ENCODE data around the gene CPED1.

CPED1 gene

DNA sequence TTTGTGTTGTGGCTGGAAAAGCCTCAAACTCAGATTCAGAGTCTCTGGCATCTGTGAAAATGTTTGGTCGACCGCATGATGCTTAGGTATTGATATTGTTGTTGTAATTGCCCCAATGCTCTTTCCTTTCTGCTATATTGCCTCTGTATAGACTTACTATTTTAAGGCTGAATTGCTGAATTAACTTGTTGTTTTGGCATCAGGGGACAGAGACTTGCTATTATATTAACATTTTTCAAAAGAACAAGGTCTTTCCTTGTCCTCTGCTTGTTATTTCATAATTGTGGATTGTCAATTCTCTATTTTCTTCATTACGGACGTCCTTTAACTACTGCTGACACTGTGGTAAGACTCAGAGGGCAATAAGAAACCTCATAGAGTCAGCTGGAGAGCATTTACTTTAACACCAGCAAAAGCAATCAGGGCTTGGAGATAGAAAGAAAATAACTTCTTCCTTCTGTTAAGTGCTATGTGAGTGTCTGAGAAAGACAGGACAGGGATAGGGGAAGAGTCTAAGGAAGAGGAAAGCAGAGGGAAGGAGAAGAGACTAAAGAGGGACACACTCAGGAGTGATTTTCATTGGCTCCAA lies 17.6 kb downstream of the CPED1 start:
- no peak for DNase-seq (ENCODE audit: extremely low read depth, low read depth)
- no peak overlapping the region for H3K4me3 ChIP-seq (replicated peaks; ENCODE audit: low read depth, low read length)
- TF ChIP-seq, protein P1, sequence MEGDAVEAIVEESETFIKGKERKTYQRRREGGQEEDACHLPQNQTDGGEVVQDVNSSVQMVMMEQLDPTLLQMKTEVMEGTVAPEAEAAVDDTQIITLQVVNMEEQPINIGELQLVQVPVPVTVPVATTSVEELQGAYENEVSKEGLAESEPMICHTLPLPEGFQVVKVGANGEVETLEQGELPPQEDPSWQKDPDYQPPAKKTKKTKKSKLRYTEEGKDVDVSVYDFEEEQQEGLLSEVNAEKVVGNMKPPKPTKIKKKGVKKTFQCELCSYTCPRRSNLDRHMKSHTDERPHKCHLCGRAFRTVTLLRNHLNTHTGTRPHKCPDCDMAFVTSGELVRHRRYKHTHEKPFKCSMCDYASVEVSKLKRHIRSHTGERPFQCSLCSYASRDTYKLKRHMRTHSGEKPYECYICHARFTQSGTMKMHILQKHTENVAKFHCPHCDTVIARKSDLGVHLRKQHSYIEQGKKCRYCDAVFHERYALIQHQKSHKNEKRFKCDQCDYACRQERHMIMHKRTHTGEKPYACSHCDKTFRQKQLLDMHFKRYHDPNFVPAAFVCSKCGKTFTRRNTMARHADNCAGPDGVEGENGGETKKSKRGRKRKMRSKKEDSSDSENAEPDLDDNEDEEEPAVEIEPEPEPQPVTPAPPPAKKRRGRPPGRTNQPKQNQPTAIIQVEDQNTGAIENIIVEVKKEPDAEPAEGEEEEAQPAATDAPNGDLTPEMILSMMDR (IDR thresholded peaks at IDR 0.05; ENCODE audit: low read depth, low read length, missing control alignments) = no peak

DNA sequence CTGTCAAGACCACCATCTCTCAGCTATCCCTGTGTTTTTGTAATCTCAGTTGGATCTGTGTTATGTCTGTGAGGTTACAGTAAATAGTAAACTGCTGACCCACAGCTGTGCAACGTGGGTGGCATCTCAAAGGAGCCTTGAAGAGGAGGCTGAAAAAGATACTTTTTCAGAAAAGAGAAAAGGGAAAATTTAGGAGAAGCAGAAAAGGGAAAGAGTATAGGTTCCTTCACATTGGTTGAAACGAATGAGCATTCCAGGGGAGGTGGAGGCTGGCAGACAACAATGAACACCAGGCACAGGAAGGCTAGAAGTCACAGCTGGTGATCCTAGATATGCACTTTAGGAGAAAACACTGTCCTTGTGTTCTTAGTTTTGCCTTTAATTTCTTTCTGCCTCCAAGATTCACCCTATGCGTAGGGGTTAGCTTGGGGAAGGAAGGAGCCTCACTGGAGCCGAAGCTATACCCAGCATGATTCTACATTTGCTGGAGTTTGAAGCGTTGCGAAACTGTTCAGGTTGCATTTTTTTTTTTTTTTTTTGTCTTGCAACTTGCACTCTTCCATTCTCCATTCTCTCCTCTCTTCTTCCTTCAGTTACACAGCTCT lies 18.3 kb downstream of the CPED1 start:
- no peak overlapping the region for H3K4me3 ChIP-seq (replicated peaks; ENCODE audit: low read depth, low read length)
- TF ChIP-seq, protein P1 (IDR thresholded peaks at IDR 0.05; ENCODE audit: low read depth, low read length, missing control alignments) = no peak
- DNase-seq (ENCODE audit: extremely low read depth, low read depth) = no peak

DNA sequence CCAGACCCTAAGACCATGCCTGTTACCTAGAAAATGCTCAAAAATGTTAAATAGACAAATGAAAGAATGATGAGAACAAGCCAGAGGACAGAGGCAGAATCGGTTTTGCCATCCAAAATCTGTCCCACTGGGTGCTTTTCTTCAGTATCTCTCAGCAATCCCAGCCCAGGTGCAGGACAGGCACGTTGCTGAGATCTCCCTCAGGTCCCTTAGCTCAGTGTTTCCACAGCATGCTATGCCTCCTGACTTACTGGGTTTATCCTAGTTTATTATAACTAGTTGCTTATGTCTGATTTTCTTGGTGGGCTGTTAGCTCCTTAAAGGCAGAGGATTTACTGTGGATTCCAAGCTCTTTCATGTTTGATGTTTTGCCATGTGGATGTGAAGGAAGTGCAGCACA lies 20.3 kb downstream of the CPED1 start:
- no peak for DNase-seq (ENCODE audit: extremely low read depth, low read depth)
- TF ChIP-seq, protein P1 (IDR thresholded peaks at IDR 0.05; ENCODE audit: low read depth, low read length, missing control alignments) = no peak
- H3K4me3 ChIP-seq (replicated peaks; ENCODE audit: low read depth, low read length) = no peak overlapping the region

DNA sequence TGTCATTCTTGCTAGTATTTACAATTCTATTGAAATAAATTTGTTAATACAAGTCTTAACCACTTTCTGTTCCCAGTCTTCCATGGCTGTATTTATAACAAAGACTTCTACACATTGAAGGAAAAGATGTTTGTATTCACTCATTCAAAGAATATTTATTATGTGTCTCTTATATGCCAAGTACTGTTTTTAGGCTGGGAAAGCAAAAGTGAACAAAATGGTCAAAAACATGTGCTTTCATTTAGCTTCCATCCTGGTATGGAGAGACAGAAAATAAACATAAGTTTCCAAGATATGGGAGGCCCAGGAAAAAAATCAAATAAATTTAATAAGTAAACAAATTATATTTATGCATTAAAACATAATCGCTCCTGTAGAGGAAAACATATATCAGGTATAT lies 22.9 kb downstream of the CPED1 start:
- H3K4me3 ChIP-seq (replicated peaks; ENCODE audit: low read depth, low read length) = no peak overlapping the region
- TF ChIP-seq, protein P1 (IDR thresholded peaks at IDR 0.05; ENCODE audit: low read depth, low read length, missing control alignments) = no peak
- DNase-seq (ENCODE audit: extremely low read depth, low read depth) = no peak

DNA sequence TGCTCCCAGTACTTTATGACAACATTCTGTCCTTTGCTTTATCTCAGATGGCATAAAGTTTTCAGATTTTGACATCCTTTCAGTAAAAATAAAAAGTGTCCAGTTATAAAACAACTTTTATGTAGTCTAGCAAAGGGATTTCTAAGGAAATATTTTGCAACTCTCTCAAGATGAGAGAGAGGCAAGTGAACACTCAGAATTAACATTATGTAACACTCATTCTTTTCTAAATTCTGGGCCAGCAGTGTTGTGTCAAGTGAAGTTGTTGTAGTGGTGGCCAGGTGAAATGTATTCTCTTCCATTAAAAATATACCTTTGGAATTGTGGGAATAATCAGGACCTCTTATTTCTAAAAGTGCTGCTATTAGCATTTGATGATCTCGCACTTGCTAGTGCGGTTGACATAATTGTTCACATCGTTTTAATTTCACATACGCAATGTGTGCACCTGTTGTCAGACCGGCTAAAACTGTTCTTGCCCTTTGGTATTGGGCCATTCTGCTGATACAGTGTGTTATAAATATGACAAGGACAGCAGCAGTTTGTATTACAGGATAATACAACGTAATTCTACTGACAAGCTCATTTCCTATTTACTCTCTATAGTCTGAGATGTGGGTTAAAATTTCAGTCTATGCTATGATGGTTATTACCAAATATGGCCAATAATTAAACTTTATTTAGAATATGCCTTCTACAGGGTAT lies 23.8 kb downstream of the CPED1 start:
- TF ChIP-seq, protein P1 (IDR thresholded peaks at IDR 0.05; ENCODE audit: low read depth, low read length, missing control alignments) = no peak
- DNase-seq (ENCODE audit: extremely low read depth, low read depth) = no peak
- no peak overlapping the region for H3K4me3 ChIP-seq (replicated peaks; ENCODE audit: low read depth, low read length)

DNA sequence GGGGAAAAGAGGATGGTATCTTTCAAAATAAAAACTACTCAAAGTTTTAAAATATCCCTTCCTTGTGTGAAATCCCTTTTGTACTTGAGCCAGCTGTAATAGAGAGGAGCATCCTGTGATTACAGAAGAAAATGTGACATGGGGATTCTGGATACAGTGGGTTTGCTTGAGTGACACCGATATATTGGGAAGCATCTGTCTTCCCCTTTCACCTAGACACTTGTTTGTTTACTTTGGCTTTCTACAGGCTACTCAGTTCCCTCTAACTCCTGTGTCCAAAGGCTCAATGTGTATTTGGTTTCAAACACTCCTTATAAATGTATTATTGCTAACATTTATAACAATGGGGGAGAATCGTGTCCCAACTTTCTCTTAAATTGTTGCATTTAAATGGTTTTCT lies 24.4 kb downstream of the CPED1 start:
- no peak overlapping the region for H3K4me3 ChIP-seq (replicated peaks; ENCODE audit: low read depth, low read length)
- no peak for DNase-seq (ENCODE audit: extremely low read depth, low read depth)
- TF ChIP-seq, protein P1 (IDR thresholded peaks at IDR 0.05; ENCODE audit: low read depth, low read length, missing control alignments) = no peak

Measured in HFF-Myc (cell line).